ENCODE results near the gene CNPY4.
"Not testable (repeated sequence)": the region's sequence is repeated elsewhere in the genome, so short reads cannot be mapped to it uniquely, and the experiment has no call there.

The CNPY4 gene

DNA sequence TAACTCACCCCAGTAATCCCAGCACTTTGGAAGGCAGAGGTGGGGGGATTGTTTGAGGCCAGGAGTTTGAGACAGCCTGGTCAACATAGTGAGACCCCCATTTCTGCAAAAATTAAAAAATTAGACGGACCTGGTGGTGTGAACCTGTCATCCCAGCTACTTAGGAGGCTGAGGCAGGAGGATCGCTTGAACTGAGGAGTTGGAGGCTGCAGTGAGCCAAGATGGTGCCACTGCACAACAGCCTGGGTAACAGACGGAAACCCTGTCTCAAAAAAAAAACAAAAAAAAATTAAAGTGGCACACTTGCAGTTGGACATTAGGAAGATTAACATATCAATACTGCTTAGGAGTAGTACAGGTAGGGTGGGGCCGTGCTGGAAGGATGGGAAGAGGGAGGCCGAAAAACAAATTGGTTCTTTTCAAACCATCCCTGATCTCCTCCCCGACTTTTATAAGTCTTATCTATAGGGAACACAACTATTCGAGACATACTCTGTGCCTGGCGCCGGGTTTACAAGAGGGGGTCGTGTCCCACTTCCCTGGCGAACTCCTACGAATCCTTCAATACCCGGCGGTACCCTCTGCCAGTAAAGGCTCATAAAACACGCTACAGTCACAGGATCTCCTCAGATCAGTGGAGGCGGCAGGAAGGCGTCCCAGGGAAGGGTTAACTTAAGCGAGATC is 904 bp upstream of the CNPY4 start:
- DNase-seq (ENCODE audit: low read depth in 2 of 2), result no peak

DNA sequence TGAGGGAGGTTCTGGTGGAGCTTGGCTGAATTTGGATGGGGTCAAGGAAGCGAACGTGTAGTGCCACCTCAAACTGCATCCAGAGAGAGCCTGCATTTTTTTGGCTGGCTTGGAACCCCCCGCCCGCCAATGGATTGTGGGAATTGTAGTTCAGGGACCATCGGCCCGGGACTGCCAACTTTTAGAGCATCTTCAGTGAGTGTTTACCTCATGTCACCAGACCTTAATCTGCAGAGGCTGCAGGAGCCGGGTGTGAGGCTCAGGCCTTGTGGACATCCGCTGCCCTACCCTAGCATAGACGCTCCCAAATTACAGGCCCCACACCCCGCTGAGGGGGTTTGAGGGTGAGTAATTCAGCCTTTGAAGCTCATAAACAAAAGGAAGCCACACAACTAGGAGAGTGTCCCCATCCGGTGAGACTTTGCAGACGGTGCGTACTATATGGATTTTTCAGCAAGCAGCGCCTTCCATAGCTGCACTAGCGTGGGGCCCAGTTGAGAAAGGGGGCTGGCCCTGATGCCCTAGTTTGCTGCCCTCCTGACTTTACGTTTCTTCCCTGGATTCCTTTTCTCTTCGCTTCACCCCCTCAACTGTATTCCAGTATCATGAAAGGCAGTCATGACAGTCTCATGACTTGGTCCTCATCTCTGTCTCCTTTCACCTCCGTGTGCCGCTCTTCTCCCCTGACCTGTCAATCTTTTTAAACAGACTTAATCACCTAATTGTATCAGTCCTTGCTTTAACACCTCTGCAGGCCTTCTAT is 717 bp downstream of the CNPY4 start:
- peak in 1 of 2 donors; percentile 32 for DNase-seq (ENCODE audit: low read depth in 2 of 2)

GRCh38 chr7:100120733-100121036 is 1.3 kb downstream of the CNPY4 start:
- DNase-seq (ENCODE audit: low read depth in 2 of 2), result no peak

DNA sequence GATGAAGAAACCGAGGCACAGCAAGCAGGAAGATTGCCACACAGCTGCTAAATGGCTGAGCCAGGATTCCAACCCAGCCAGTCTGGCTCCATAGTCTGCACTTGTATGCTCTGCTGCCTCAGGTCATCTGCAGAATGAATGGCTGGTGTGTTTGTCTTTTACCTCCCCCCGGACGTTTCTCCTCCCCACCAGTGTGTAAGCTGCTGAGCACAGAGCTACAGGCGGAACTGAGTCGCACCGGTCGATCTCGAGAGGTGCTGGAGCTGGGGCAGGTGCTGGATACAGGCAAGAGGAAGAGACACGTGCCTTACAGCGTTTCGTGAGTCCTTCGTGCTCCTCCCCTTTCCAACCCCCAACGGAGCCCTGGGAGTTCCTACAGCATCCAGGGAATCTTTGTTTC is 2.6 kb downstream of the CNPY4 start:
- DNase-seq (ENCODE audit: low read depth in 2 of 2), result no peak

GRCh38 chr7:100122568-100122967 is 3.1 kb downstream of the CNPY4 start:
- no peak for DNase-seq (ENCODE audit: low read depth in 2 of 2)

- DNase-seq (ENCODE audit: low read depth in 2 of 2), result no peak
These were observed 5.1 kb downstream of the CNPY4 start for GRCh38 chr7:100124301-100125230.

GRCh38 chr7:100126239-100126930 is 7.0 kb downstream of the CNPY4 start:
- DNase-seq (ENCODE audit: low read depth in 2 of 2), result no peak

DNA sequence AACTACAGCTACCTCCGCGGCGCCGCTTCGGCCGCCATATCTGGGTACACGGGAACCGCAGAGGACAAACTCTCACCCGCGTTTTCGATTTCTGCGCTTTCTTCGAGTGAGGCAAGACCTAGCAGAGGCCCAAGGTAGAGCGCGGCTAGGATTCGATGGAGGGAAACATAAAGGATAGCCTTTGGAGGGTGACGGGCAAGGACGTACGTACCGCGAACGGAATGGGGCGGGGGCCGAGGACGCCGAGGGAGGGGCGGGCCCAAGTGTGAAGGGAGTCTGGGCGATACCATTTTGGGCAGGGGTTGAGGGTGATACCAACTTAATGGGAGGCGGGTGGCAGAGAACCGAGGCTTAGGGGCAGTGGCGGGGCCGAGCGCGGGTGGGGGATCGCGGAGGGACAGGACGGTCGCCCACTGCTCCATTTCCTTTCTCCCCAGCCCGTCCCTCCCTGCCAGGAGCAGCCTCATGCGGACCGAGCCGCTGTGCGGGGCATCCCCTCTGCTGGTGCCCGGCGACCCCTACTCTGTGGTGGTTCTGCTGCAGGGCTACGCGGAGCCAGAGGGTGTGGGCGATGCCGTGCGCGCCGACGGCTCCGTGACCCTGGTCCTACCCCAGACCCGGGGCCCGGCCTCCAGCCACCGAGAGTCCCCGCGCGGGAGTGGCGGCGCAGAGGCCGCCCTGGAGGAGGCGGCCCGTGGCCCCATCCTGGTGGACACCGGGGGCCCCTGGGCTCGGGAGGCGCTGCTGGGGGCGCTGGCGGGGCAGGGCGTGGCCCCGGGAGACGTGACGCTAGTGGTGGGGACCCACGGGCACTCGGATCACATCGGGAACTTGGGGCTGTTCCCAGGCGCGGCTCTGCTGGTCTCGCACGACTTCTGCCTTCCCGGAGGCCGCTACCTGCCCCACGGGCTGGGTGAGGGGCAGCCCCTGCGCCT is 7.8 kb downstream of the CNPY4 start, which contains the start of gene MBLAC1:
MBLAC1 (plus strand) TSS at position 37 of the 935 bp plus-strand sequence; CDS start at position 466, 429 bp downstream.
- peak; percentile 79 to 80 for DNase-seq (ENCODE audit: low read depth in 2 of 2)

GRCh38 chr7:100127866-100128636 is 8.6 kb downstream of the CNPY4 start:
- no peak for DNase-seq (ENCODE audit: low read depth in 2 of 2)

DNA sequence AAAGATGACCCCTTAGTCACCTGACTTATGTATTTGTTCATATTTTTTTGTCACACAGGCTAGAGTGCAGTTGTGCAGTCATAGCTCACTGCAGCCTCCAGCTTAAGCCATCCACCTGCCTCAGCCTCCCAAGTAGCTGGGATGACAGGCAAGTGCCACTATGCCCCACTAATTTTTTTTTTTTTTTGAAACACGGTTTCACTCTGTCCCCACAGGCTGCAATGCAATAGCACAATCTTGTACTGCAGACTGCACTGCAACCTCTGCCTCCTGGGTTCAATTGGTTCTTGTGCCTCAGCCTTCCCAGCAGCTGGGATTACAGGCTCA is 9.2 kb downstream of the CNPY4 start:
- no peak for DNase-seq (ENCODE audit: low read depth in 2 of 2)

DNA sequence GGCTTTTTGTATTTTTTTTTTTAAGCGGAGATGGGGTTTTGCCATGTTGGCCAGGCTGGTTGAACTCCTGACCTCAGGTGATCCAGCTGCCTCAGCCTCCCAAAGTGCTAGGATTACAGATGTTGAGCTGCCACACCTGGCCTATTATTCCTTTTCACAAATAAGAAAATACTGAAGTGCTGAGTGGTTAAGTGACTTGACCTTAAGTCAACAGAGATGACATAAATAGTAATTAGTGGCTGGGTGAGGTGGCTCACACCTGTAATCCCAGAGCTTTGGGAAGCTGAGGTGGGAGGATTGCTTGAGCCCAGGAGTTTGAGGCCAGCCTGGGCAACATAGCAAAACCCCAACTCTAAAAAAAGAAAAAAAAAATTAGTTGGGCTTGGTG is 10.8 kb downstream of the CNPY4 start:
- not testable (repeated sequence) for DNase-seq (ENCODE audit: low read depth in 2 of 2)

GRCh38 chr7:100130608-100131453 is 11.4 kb downstream of the CNPY4 start:
- DNase-seq (ENCODE audit: low read depth in 2 of 2), result peak; percentile 48 to 55

- DNase-seq (ENCODE audit: low read depth in 2 of 2), result no peak
These were observed 12.7 kb downstream of the CNPY4 start for GRCh38 chr7:100132126-100132525.

- DNase-seq (ENCODE audit: low read depth in 2 of 2), result no peak
These were observed 13.3 kb downstream of the CNPY4 start for GRCh38 chr7:100132697-100133151.

- no peak for DNase-seq (ENCODE audit: low read depth in 2 of 2)
These were observed 18.7 kb downstream of the CNPY4 start for GRCh38 chr7:100137851-100138760.

DNA sequence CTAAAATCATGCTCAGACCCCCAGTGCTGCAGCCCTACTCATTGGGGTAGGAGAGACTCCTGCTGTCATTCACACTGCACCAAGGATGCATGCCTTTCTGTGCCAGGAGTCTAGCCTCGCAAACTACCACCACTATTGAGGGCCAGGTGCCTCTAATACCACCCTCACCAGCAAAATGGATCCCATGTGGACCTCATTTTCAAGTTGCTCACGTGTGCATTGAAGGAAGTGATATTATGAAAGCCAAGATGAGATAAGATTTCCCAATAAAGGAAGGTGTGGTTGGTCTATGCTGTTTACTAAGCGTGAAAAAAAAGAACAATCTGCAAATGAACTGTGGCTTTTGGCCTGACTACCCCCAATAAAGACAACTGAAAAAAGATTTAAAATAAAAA is 22.1 kb downstream of the CNPY4 start:
- DNase-seq (ENCODE audit: low read depth in 2 of 2), result no peak

GRCh38 chr7:100142461-100142860 is 23.0 kb downstream of the CNPY4 start:
- no peak for DNase-seq (ENCODE audit: low read depth in 2 of 2)

- not testable (repeated sequence) for DNase-seq (ENCODE audit: low read depth in 2 of 2)
These were observed 26.9 kb downstream of the CNPY4 start for GRCh38 chr7:100146350-100146749.

Measured in stimulated activated CD8-positive, alpha-beta memory T cell treated with anti-CD3 and anti-CD28 coated beads, Interleukin-15, amount 100 ng/mL, for 4 hours (primary cell).